ACC112 (cell line): ENCODE data around the gene TRAPPC12.
A peak's percentile ranks its signal among the peaks of the same experiment; 100 is the strongest.
"Not testable (repeated sequence)": the region's sequence is repeated elsewhere in the genome, so short reads cannot be mapped to it uniquely, and the experiment has no call there.

ENCODE experiments used
- H2AFZ ChIP-seq: fragments of 200-600 bp; sonication (generic); one replicate; pipeline ENCODE4 v1.6.0; 2017; ENCODE audit warnings: antibody characterized with exemption, low read length; ENCODE audit not compliant: unreplicated experiment
- H3K27ac ChIP-seq: fragments of 200-600 bp; sonication (generic); 2 replicates; pipeline ENCODE4 v1.5.1; 2014; ENCODE audit warnings: low read depth, mild to moderate bottlenecking, antibody characterized with exemption, low read length, moderate library complexity
- H3K27me3 ChIP-seq: fragments of 200-600 bp; sonication (generic); 2 replicates; pipeline ENCODE4 v1.6.1; 2014; ENCODE audit warnings: mild to moderate bottlenecking, antibody characterized with exemption, low read length, moderate library complexity, mixed read lengths; ENCODE audit not compliant: insufficient read depth
- H3K36me3 ChIP-seq: fragments of 200-600 bp; sonication (generic); 2 replicates; pipeline ENCODE4 v1.6.1; 2016; ENCODE audit warnings: mild to moderate bottlenecking, antibody characterized with exemption, low read length, moderate library complexity, mixed read lengths; ENCODE audit not compliant: insufficient read depth
- H3K4me1 ChIP-seq: fragments of 200-600 bp; sonication (generic); one replicate; pipeline ENCODE4 v1.6.1; 2016; ENCODE audit warnings: low read length, mixed read lengths; ENCODE audit not compliant: insufficient read depth, unreplicated experiment, control insufficient read depth
- H3K4me3 ChIP-seq: fragments of 200-600 bp; sonication (generic); 2 replicates; pipeline ENCODE4 v1.5.1; 2014; ENCODE audit warnings: mild to moderate bottlenecking, low read depth, low read length
- H3K79me2 ChIP-seq: fragments of 200-600 bp; sonication (generic); one replicate; pipeline ENCODE4 v1.6.0; 2016; ENCODE audit warnings: low read length; ENCODE audit not compliant: control insufficient read depth, unreplicated experiment, insufficient read depth

Gene TRAPPC12

DNA sequence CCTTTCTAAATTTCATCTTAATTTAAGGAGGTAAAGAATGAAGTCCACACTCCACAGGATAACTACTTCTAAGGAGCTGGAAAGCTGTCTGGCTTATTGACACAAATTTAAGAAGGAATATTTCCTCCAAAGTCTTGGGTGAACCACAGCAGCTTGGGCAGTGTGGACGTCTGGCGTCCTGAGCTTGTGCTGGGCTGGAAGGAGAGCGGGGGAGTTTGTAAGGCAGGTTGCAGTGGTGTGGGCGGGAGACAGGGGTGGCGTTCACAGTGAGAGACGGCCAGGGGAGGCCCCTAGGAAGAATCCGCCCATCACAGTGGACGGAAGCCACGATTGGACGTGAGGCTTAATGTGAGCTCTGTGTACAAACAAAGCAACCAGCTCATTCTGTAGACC, 114.1 kb downstream of the TRAPPC12 start:
- peak overlapping the region; percentile 41 for H3K4me3 ChIP-seq
- peaks cover 19% of the 10 kb centered on the region for H3K4me1 ChIP-seq
- H2AFZ ChIP-seq: no peak overlapping the region
- peak overlapping the region; percentile 98 for H3K27ac ChIP-seq
- no peaks in the 10 kb centered on the region for H3K79me2 ChIP-seq
- H3K36me3 ChIP-seq: peaks cover 9% of the 10 kb centered on the region; the same call in 1 of the 2 replicates
- no peaks in the 10 kb centered on the region for H3K27me3 ChIP-seq

DNA sequence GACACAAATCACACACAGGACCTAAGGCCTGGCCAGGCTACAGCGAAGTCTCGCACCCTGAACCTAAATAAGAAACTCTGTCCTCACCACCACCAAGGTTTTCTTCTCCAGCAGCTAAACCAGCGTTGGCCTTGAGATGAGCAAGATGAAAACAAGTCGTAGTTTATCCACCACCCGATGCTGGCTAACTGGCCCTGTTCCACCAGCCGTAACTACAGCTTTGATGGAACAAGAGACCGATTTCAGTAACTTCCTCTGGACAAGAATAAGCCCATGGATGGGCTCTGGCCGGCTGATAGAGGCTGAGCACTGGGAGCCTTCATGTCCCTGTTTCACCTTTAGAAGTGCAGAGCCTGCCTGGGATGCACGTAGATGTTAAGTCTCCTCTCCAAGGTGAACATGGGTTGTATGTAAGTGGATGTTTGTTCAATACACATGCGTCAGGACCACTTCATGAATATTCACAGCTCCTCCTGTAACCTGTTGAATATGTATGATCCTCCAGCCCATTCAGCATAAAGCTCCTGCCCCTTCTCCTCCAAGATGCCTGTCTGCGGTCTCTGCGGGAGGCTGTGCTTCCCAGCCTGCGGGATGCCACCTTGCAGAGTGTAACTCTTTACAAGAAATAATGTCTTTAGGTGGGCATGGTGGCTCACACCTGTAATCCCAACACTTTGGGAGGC, 115.6 kb downstream of the TRAPPC12 start:
- Histone ChIP-seq H3K4me3 (no peak overlapping the region), H2AFZ (no peak overlapping the region), H3K27ac (peak overlapping the region; percentile 22; the same call in 1 of the 2 replicates), H3K79me2 (no peaks in the 10 kb centered on the region), H3K27me3 (no peaks in the 10 kb centered on the region), H3K36me3 (peaks cover 18% of the 10 kb centered on the region), H3K4me1 (peaks cover 19% of the 10 kb centered on the region)

DNA sequence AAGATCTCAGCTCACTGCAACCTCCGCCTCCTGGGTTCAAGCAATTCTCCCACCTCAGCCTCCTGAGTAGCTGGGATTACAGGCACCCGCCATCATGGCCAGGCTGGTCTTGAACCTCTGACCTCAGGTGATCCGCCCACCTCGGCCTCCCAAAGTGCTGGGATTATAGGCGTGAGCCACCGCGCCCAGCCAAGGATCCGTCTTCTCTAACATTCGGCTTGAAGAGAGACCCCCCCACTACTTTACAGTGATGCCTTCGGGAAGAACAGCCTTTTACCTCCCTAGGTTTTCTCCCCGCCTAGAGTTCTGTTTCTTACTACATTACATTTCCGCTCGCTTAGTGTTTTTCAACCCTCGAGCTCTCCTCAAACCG, 117.2 kb downstream of the TRAPPC12 start:
- not testable (repeated sequence) for H3K79me2 ChIP-seq, H3K27ac ChIP-seq, H2AFZ ChIP-seq, H3K4me3 ChIP-seq, H3K27me3 ChIP-seq
- Histone ChIP-seq H3K36me3 (peaks cover 18% of the 10 kb centered on the region), H3K4me1 (peaks cover 19% of the 10 kb centered on the region)

DNA sequence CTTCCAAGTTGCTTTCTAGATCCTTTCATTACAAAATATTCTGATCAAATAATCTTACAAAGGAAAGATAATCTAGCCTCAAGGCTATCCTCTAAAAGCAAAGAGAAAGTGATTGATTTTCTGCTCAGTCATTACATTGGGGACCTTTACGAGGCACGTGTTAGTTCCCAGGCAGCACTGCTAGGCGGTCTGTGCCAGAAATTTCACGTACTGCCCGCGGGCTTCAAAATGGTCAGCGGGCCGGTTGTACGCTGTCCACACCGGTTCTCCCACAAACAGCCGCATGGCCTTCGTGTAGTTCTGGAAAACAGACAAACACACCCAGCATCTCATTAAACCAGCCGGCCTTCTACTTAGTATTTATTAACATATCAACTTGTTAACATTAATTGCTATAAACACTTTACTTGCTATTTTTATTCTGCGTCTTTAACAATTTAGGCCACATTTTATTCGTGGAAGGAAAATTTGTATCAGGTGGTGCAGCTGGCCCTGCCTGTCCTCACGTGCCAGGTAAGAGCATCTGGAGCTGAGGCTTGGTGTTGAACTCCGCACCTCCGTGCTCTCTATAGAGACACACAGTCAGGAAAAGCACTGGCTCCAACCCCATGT, 119.4 kb downstream of the TRAPPC12 start:
- no peaks in the 10 kb centered on the region for H3K79me2 ChIP-seq
- no peaks in the 10 kb centered on the region for H3K27me3 ChIP-seq
- H3K4me1 ChIP-seq: peaks cover 4% of the 10 kb centered on the region
- no peak overlapping the region for H3K4me3 ChIP-seq
- H2AFZ ChIP-seq: no peak overlapping the region
- no peak overlapping the region for H3K27ac ChIP-seq
- H3K36me3 ChIP-seq: peaks cover 23% of the 10 kb centered on the region

DNA sequence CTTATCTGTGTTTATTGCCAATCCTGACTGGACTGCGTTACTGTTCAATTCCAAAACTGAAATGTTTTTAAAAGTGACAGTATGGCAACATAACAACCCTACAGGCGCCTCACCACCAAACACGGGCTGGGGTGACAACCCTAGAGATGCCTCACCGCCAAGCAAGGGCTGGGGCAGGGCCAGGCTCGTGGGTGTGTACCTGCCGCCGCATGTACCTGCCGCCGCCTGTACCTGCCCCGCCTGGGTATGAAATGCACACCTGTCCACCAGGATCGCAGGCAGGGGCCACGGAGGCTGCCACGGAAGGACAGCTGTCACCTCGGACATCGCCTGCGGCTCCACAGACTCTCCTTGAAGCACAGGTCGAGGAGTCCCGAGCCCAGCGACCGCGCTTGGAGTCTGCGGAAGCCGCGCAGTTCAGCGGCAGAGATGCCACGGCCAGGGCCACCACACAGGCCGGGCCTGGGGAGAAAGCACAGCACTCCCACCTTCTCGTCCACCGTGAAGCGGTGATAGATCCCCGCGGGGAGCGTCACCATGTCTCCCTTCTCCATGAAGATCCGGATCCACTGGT, 120.9 kb downstream of the TRAPPC12 start:
- no peak overlapping the region for H3K27ac ChIP-seq
- peaks cover 36% of the 10 kb centered on the region for H3K36me3 ChIP-seq
- no peak overlapping the region for H2AFZ ChIP-seq
- H3K79me2 ChIP-seq: peaks cover under 1% of the 10 kb centered on the region
- no peaks in the 10 kb centered on the region for H3K27me3 ChIP-seq
- no peak overlapping the region for H3K4me3 ChIP-seq
- H3K4me1 ChIP-seq: no peaks in the 10 kb centered on the region

DNA sequence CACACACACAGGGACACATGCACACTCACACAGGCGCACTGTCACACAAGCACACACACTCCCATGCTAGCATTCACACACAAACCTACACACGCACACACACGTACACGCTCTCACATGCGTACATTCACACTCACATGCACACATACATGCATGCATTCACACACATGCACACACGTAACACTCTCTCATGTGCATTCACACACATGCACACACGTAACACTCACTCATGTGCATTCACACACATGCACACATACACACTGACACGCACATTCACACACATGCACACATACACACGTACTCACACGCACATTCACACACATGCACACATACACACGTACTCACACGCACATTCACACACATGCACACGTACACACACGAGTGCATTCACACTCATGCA, 123.6 kb downstream of the TRAPPC12 start:
- no peaks in the 10 kb centered on the region for H3K27me3 ChIP-seq
- H3K4me3 ChIP-seq: no peak overlapping the region
- no peak overlapping the region for H3K27ac ChIP-seq
- no peaks in the 10 kb centered on the region for H3K4me1 ChIP-seq
- H3K79me2 ChIP-seq: peaks cover 8% of the 10 kb centered on the region
- H3K36me3 ChIP-seq: peaks cover 47% of the 10 kb centered on the region
- H2AFZ ChIP-seq: no peak overlapping the region

DNA sequence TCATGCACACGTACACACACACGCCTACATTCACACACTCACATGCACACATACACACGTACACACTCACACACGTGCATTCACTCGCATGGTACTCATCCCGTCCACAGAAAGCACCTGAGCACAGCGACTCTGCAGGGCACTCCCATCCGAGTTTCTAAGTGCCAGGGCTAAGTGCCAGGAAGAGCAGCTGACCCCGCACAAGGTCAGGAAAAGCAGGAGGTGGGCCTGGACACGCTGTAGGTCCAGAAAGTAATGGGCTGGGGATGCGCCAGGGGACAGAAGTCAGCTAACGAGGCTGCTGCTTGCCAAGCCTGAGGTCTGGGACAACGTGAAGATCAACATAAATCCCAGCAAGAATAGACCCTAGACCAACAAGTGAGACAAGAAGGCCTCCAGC, 124.0 kb downstream of the TRAPPC12 start:
- Histone ChIP-seq H3K4me3 (no peak overlapping the region), H3K79me2 (peaks cover 8% of the 10 kb centered on the region), H2AFZ (no peak overlapping the region), H3K4me1 (no peaks in the 10 kb centered on the region), H3K27ac (no peak overlapping the region), H3K27me3 (no peaks in the 10 kb centered on the region), H3K36me3 (peaks cover 44% of the 10 kb centered on the region)

DNA sequence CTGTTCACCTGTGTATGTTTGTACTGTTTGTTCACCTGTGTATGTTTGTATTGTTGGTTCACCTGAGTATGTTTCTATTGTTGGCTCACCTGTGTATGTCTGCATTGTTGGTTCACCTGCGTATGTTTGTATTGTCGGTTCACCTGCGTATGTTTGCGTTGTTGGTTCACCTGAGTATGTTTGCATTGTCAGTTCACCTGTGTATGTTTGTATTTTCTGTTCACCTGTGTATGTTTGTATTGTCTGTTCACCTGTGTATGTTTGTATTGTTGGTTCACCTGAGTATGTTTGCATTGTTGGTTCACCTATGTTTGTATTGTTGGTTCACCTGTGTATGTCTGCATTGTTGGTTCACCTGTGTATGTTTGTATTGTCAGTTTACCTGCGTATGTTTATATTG, 125.2 kb downstream of the TRAPPC12 start:
- Histone ChIP-seq H2AFZ (no peak overlapping the region), H3K36me3 (peaks cover 38% of the 10 kb centered on the region), H3K27me3 (no peaks in the 10 kb centered on the region), H3K79me2 (peaks cover 11% of the 10 kb centered on the region), H3K4me1 (no peaks in the 10 kb centered on the region), H3K4me3 (no peak overlapping the region), H3K27ac (no peak overlapping the region)

DNA sequence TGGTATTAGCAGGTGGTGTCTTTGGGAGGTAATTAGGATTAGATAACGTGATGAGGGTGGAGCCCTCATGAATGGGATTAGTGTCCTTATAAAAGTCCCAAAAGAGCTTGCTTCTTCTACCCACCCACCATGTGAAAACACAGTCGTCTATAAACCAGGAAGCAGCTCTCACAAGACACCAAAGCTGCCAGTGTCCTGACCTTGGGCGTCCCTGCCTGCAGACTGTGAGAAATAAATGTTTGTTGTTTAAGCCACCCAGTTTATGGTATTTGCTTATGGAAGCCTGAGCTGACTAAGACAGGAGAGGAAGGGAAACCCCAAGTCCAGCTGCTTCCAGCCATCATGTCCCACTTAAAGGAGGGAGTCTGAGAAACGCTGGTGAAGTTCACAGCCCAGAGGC, 126.3 kb downstream of the TRAPPC12 start:
- Histone ChIP-seq H3K4me3 (no peak overlapping the region), H3K27ac (no peak overlapping the region), H3K27me3 (no peaks in the 10 kb centered on the region), H3K79me2 (peaks cover 11% of the 10 kb centered on the region), H3K4me1 (no peaks in the 10 kb centered on the region), H3K36me3 (peaks cover 43% of the 10 kb centered on the region), H2AFZ (no peak overlapping the region)

DNA sequence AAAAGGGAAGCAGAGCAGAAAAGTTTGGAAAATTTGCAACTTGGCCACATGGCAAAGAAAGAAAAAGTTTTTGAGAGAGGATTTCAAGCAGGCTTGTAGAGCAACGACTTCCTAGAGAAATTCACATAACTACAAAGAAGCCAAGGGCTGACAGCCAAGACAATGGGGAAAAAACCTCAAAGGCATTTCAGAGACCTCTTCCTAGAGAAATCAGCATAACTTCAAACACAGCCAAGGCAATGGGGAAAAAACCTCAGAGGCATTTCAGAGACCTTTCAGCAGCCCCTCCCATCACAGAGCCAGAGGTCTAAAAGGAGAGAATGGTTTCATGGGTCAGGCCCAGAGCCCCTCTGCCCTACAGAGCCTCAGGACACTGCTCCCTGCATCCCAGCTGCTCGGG, 132.6 kb downstream of the TRAPPC12 start:
- Histone ChIP-seq H3K4me3 (no peak overlapping the region), H3K36me3 (peaks cover 45% of the 10 kb centered on the region), H3K79me2 (peaks cover 9% of the 10 kb centered on the region), H3K27ac (no peak overlapping the region), H2AFZ (no peak overlapping the region), H3K27me3 (no peaks in the 10 kb centered on the region), H3K4me1 (no peaks in the 10 kb centered on the region)
